Fibroblast of pulmonary artery (primary cell): ENCODE data around the gene NPEPL1.

Experiments used
- DNase-seq: peaks from one replicate; pipeline ENCODE4 v3.0.0-alpha.2; 2010; ENCODE audit warnings: low read depth
- H3K4me3 ChIP-seq: replicated peaks from 2 replicates; pipeline ENCODE4 v1.5.1; 2011; ENCODE audit warnings: low read depth, mild to moderate bottlenecking, control low read depth, low read length, moderate library complexity
- TF ChIP-seq, protein P1 (sequence below): IDR thresholded peaks from 2 replicates; pipeline ENCODE4 v1.5.1; 2011; ENCODE audit warnings: mild to moderate bottlenecking, control low read depth, low read length, inconsistent platforms; ENCODE audit errors: missing control alignments

The NPEPL1 gene

DNA sequence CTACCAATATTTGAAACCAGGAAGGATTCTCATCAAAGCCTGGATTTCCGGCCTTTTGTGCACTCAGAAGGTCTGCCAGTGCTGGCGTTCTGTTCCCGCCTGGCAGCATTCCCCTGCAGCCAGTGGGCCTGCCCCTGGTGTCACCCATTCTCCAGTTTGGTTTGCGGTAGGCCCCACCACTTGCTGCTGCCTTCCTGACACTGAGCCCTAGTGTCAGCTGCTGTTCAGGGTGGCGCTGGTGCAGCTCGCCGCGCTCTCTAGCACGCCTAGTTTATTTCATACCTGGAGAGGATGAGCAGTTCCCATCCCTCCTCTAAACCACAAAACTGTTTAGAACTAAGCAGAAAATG, 9.5 kb downstream of the NPEPL1 start:
- TF ChIP-seq, protein P1, sequence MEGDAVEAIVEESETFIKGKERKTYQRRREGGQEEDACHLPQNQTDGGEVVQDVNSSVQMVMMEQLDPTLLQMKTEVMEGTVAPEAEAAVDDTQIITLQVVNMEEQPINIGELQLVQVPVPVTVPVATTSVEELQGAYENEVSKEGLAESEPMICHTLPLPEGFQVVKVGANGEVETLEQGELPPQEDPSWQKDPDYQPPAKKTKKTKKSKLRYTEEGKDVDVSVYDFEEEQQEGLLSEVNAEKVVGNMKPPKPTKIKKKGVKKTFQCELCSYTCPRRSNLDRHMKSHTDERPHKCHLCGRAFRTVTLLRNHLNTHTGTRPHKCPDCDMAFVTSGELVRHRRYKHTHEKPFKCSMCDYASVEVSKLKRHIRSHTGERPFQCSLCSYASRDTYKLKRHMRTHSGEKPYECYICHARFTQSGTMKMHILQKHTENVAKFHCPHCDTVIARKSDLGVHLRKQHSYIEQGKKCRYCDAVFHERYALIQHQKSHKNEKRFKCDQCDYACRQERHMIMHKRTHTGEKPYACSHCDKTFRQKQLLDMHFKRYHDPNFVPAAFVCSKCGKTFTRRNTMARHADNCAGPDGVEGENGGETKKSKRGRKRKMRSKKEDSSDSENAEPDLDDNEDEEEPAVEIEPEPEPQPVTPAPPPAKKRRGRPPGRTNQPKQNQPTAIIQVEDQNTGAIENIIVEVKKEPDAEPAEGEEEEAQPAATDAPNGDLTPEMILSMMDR: no peak
- no peak overlapping the region for H3K4me3 ChIP-seq
- DNase-seq: no peak

- TF ChIP-seq, protein P1: peak; percentile 27
- DNase-seq: no peak
- no peak overlapping the region for H3K4me3 ChIP-seq
Observed at GRCh38 chr20:58702859-58703648, 10.5 kb downstream of the NPEPL1 start.

DNA sequence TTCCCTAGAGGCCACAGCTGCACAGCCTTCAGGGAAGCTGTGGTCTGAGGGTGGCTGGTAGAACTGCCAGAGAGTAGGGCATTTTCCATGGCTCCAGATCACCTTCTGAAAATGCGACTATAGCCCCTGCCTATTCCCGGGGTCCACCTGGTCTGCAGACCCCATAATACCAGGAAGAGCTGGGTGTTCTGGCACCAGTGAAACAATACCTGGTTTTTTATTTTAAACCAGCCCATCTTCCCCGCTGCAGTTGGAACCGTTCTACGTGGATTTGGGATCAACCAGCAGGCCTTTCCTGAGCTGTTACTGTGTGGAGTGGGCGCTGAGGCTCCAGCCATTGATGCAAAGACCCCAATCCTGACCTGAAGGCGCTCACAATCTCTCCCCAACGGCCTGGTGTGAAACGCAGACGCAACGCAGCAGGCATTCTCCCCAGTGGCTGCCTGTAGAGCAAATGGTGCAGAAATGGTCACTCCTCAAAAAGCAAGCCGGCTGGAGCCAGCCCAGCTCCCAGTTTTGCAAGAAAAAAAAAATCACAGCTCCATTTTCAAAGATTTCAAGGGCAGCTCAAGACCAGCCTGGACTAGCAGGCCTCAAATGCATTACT, 11.3 kb downstream of the NPEPL1 start:
- no peak for DNase-seq
- no peak overlapping the region for H3K4me3 ChIP-seq
- TF ChIP-seq, protein P1: no peak

DNA sequence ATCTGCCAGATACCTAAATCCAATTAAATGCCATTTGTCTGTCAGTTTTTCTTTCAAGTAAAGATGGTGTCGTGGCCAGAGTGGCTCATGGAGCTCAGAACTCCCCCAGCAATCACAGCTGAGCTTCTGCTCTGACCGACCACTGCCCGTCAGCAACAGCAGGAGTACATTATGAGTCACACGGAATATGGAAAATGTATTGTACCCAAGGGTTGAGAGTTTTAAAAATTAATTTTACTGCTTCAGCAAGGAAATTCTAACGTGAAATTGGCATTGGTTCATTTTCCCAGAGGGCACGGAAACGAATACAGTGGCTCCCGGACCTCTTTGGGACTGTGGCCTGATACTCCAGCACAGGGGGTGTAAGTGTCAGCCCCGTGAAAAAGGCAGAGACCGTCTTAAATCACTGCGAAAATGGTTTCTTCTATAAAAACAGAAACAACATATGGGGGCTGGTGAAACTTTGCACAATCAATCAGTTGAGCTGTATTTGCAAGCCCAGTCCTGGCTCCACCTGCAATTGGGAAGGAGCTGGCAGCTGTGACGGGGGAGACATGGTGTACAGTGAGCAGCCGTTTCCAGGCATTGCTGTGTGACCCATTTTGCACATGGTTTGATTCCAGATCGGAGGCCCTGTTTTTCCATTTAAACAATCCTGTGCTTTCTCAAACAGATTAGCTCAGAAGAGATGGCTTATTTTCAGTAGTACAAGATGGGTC, 12.8 kb downstream of the NPEPL1 start:
- no peak overlapping the region for H3K4me3 ChIP-seq
- TF ChIP-seq, protein P1: no peak
- no peak for DNase-seq

DNA sequence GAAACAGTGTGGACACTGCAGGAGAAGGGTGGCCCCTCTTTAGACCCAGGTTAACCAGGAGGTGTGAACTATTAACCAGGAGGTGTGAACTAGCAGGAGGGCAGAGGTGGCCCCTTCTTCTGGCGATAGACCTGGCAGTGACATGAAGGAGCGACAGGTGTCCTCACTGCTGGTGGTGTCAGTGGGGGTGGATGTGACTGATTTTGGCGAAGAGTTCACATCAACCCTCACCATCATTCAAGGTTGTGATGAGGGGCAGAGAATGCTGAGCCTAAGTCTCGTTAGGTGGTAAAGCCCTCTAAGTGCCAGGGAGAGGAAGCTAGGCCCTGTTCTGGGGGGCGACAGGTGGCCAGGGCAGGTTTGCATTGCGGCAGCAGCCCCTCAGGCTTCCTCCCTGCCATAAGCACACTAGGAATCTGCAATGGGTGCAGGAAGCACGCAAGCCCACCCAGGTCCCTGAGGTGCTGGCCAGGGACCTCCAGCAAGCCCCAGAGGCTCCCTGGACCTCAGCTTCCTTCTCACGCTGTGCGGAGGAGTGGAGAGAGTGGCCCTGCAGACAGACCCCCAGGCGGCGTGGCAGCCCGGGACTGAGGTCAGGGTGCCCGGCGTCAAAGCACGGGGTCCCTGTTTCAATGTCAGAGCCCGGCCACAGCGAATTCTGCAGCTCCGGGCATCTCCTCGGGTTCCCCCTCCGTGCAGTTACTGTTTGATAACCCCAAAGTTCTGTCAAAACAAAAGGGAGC, 13.7 kb downstream of the NPEPL1 start:
- TF ChIP-seq, protein P1: no peak
- no peak for DNase-seq
- H3K4me3 ChIP-seq: no peak overlapping the region

DNA sequence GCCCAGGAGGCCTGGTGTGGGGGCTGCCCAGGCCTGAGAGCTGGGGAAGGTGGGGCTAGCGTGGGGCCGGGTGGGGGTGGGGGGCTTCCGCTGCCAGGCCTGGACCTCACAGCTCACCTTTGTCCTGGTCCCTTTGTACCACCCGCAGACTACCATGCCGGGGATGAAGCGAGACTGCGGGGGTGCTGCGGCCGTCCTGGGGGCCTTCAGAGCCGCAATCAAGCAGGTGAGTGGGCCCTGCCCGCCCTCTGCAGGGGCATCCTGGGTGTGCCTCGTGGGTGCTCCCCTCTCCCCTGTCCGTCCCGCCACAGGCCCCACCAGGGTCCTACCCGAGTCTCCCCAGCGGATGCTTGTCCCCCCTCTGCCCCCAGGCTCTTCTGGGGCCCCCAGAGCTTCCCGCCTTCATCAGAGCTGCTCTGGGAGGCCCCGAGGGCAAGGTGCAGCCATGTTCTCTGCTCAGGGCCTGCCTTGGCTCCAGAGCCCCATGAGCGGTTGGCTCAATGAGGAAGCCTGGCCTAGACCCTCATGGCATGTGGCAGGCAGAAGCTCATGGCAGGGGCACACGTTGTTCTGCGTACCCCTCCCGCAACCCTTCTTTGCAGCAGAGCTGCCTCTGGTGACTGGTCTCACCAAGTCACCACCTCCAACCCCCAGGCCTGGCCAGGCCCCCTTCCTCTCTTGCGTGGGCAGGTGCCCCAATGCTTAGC, 14.5 kb downstream of the NPEPL1 start:
- TF ChIP-seq, protein P1: no peak
- DNase-seq: no peak
- no peak overlapping the region for H3K4me3 ChIP-seq
